GM10266 (cell line): ENCODE measurements around the gene MS4A10.
A peak's percentile ranks its signal among the peaks of the same experiment; 100 is the strongest.

Experiments used
- DNase-seq: peaks from one replicate; pipeline ENCODE4 v3.0.0; 2012; ENCODE audit errors: extremely low spot score
- CTCF ChIP-seq: IDR thresholded peaks from 2 replicates; pipeline ENCODE4 v1.5.1; 2012; ENCODE audit warnings: mild to moderate bottlenecking, low read depth; ENCODE audit not compliant: control insufficient read depth, insufficient read depth; ENCODE audit errors: missing control alignments

The MS4A10 gene

GRCh38 chr11:60825118-60825517 is 40.0 kb downstream of the MS4A10 start:
- no peak for TF ChIP-seq CTCF
- no peak for DNase-seq

GRCh38 chr11:60825790-60826189 is 40.7 kb downstream of the MS4A10 start:
- DNase-seq = no peak
- no peak for TF ChIP-seq CTCF

GRCh38 chr11:60830478-60831142 is 45.5 kb downstream of the MS4A10 start:
- TF ChIP-seq CTCF = no peak
- DNase-seq = no peak

- peak; percentile 93 for TF ChIP-seq CTCF
- DNase-seq = peak; percentile 79
Measured at GRCh38 chr11:60831143-60831500, 46.0 kb downstream of the MS4A10 start.

GRCh38 chr11:60831501-60832079 is 46.5 kb downstream of the MS4A10 start:
- TF ChIP-seq CTCF = no peak
- DNase-seq = no peak

- no peak for DNase-seq
- no peak for TF ChIP-seq CTCF
Measured at GRCh38 chr11:60834742-60835533, 49.8 kb downstream of the MS4A10 start.

- no peak for DNase-seq
- no peak for TF ChIP-seq CTCF
Measured at GRCh38 chr11:60835534-60835846, 50.4 kb downstream of the MS4A10 start.
